Measurements from ENCODE around the gene SOD2.

- TF ChIP-seq CTCF (IDR thresholded peaks at IDR 0.05; ENCODE audit: insufficient read depth, low read length) (no peak), REST (IDR thresholded peaks at IDR 0.05; ENCODE audit: insufficient replicate concordance, low read depth) (no peak)
These were observed 49.1 kb upstream of the SOD2 start for GRCh38 chr6:159742165-159742564.
